Astrocyte of the spinal cord (primary cell): ENCODE results near the gene GCNA.

Experiments
- DNase-seq: peaks from one replicate; pipeline ENCODE4 v3.0.0; 2011; ENCODE audit warnings: low read depth, low spot score
- H3K4me3 ChIP-seq: 2 replicates; pipeline ENCODE4 v1.5.1; 2011; ENCODE audit warnings: low read depth, mild to moderate bottlenecking, low read length, moderate library complexity
- in situ Hi-C: cut with HindIII; loops from 2 replicates; pipeline ENCODE4 v1.10.0; 2017; ENCODE audit warnings: low sequenced_read_pairs
- TF ChIP-seq, protein P1 (sequence below): IDR thresholded peaks from 2 replicates; pipeline ENCODE4 v1.5.1; 2012; ENCODE audit warnings: low read depth, mild to moderate bottlenecking, low read length, inconsistent platforms

Gene GCNA

DNA sequence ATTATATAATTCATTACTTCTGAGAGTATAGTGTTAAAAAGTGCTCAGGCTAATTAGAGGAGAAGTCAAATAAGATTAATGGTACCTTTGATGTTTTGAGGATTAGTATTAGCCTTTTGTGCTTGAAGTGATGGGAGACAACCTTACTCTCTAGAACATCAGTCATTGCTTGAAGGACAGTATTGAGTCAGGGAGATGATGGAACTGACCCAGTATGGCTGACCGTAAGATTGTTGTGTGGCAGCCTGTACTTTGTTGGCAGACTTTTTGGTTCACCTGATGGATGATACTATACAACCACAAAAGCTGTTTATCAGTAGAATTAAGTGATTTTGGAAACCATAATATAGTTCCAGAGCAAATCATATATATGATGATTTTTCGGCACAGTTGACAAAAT, 35.4 kb upstream of the GCNA start:
- in situ Hi-C loops, result no loop called here
- TF ChIP-seq, protein P1, sequence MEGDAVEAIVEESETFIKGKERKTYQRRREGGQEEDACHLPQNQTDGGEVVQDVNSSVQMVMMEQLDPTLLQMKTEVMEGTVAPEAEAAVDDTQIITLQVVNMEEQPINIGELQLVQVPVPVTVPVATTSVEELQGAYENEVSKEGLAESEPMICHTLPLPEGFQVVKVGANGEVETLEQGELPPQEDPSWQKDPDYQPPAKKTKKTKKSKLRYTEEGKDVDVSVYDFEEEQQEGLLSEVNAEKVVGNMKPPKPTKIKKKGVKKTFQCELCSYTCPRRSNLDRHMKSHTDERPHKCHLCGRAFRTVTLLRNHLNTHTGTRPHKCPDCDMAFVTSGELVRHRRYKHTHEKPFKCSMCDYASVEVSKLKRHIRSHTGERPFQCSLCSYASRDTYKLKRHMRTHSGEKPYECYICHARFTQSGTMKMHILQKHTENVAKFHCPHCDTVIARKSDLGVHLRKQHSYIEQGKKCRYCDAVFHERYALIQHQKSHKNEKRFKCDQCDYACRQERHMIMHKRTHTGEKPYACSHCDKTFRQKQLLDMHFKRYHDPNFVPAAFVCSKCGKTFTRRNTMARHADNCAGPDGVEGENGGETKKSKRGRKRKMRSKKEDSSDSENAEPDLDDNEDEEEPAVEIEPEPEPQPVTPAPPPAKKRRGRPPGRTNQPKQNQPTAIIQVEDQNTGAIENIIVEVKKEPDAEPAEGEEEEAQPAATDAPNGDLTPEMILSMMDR, result no peak
- DNase-seq, result no peak
- no peak overlapping the region for H3K4me3 ChIP-seq

DNA sequence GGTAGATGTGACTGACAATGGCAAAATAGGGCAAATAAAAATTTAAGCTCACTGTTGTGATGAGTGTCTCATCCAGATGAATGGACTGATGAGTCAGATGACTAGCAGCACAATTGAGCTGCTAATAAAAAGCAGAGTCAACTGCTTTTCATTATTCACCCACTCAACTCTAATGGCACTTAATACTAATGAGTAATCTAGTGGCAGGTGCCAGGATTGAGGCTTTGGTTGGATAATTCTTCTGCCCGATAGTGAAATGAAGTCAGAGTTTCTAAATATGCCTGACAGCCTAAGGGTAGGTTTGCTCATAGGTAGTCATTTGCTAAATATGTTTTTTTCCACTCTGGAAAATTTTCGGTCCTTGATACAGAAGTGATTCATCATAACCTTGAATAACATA, 34.9 kb upstream of the GCNA start:
- peak; percentile 41 for DNase-seq
- in situ Hi-C loops, result no loop called here
- H3K4me3 ChIP-seq, result no peak overlapping the region
- TF ChIP-seq, protein P1, result no peak

DNA sequence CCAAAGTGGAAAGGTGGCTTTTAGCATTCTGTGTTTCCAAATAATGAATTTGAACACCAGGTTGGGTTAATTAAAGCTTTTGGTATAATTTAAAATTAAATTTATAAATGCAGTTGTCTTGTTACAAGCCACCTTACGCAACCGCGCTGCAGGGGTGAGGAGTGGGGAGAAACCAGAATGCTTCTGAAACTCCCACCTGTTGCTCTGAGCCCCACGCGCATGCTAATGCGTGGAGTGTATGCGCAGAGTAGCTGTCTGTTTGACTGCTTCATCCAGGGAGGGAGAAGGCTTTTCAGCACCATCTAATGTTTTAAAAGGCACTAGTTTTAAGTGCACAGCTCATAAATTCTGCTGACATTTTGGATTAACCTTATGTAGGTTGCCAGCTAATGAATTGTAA, 32.9 kb upstream of the GCNA start:
- H3K4me3 ChIP-seq, result no peak overlapping the region
- in situ Hi-C loops, result no loop called here
- TF ChIP-seq, protein P1, result no peak
- no peak for DNase-seq

DNA sequence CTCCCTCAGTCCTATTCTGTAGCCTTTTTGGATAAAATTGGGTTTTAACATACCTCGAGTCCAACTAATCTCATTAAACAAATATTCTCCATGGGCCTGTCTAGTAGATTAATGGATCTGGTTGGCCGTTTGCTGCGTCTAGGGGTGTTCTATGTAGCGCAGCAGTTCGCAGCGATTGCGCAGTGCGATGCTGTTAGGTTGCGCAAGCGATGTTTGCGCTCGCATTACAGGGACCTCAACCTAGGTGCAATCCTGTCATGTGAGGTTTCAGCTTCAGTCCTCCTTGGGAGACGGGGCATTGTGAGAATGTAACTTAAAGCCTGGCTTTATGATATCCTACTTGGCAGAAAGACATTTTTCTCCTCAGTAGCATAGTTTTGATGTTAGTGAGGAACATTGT, 31.4 kb upstream of the GCNA start:
- H3K4me3 ChIP-seq, result no peak overlapping the region
- in situ Hi-C loops, result no loop called here
- DNase-seq, result no peak
- TF ChIP-seq, protein P1, result no peak

DNA sequence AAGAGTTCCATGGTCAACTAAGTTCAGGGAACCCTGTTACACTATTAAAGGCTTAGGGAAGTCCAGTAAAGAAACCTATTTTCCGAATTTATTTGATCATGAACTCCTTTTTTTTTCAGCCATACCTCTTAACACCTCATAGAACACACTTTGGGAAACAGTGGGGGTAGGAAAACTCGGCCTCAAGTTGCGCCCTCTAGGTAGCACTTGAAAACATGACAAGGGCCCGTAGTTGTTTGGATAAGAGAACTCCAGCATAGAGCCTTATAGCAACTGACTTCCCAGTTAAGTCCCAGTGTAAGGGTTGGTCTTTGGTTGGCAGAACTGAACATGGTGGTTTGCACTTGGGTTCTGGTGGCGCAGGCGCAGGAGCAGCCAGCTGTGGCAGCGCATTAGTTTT, 30.9 kb upstream of the GCNA start:
- DNase-seq, result no peak
- TF ChIP-seq, protein P1, result no peak
- H3K4me3 ChIP-seq, result no peak overlapping the region
- in situ Hi-C loops, result no loop called here

DNA sequence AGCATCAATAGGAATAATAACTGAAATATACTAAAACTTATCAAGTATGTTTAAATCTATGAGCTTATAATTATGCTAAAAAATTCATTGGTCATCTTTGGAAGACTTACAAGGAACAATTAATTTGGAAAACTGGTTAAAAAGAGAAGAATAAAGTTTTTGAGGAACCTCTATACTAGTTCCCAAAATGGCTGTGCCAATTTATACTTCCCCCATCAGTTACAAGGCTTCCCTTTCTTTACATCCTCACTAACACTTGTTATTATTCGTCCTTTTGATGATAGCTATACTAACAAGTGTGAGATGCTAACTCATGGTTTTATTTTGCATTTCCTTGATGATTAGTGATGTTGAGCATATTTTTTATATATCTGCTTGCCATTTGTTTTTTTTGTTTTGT, 28.3 kb upstream of the GCNA start:
- TF ChIP-seq, protein P1, result no peak
- in situ Hi-C loops, result no loop called here
- DNase-seq, result no peak
- no peak overlapping the region for H3K4me3 ChIP-seq

DNA sequence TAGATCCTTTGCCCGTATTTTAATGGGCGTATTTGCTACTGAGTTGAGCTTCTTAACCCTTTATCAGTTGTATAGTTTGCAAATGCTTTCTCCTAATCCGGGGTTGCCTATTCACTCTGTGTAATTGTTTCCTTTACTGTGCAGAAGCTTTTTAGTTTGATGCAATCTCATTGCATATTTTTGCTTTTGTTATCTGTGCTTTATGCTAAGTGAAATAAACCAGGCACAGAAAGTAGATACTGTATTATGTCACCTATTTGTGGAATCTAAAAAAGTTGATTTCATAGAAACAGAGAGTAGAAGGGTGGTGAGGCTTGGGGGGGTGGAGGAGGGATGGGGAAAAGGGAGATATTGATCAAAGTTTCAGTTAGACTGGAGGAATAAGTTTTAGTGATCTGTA, 27.7 kb upstream of the GCNA start:
- TF ChIP-seq, protein P1, result no peak
- DNase-seq, result no peak
- H3K4me3 ChIP-seq, result no peak overlapping the region
- in situ Hi-C loops, result no loop called here
